RWPE2 (cell line): Measurements from ENCODE around the gene MAP3K2.

Source experiments
- ATAC-seq: fragments of 200-7000 bp; cut with Tn5 transposase; 3 replicates; pipeline ENCODE4 v1.9.1; 2021; ENCODE audit warnings: low read depth
- DNase-seq: peaks from one replicate; pipeline ENCODE4 v3.0.0-alpha.2; 2020; ENCODE audit warnings: low spot score
- H3K27ac ChIP-seq: fragments of 450-650 bp; 2 replicates; pipeline ENCODE4 v1.5.1; 2017; ENCODE audit warnings: mild to moderate bottlenecking; ENCODE audit not compliant: poor library complexity, severe bottlenecking
- H3K27me3 ChIP-seq: fragments of 250-450 bp; sonication (Bioruptor Pico); 2 replicates; pipeline ENCODE4 v1.5.1; 2021; ENCODE audit warnings: mild to moderate bottlenecking, moderate library complexity; ENCODE audit not compliant: insufficient read depth, poor library complexity, severe bottlenecking
- H3K36me3 ChIP-seq: fragments of 250-450 bp; sonication (Bioruptor Pico); 2 replicates; pipeline ENCODE4 v1.5.1; 2020; ENCODE audit warnings: low read depth, mild to moderate bottlenecking, moderate library complexity
- H3K4me1 ChIP-seq: fragments of 250-450 bp; sonication (Bioruptor Pico); 2 replicates; pipeline ENCODE4 v1.5.1; 2021; ENCODE audit warnings: mild to moderate bottlenecking, moderate library complexity; ENCODE audit not compliant: insufficient read depth, poor library complexity, severe bottlenecking
- H3K4me3 ChIP-seq: fragments of 250-450 bp; sonication (Bioruptor Pico); 2 replicates; pipeline ENCODE4 v1.5.1; 2021; ENCODE audit warnings: mild to moderate bottlenecking, moderate library complexity; ENCODE audit not compliant: severe bottlenecking
- H3K9me3 ChIP-seq: fragments of 250-450 bp; sonication (Bioruptor Pico); 2 replicates; pipeline ENCODE4 v1.5.1; 2021; ENCODE audit warnings: mild to moderate bottlenecking, moderate library complexity; ENCODE audit not compliant: severe bottlenecking
- TF ChIP-seq, protein P1 (sequence below): fragments of 450-650 bp; IDR thresholded peaks from one replicate; pipeline ENCODE4 v1.5.1; 2017; ENCODE audit warnings: mild to moderate bottlenecking, moderate library complexity; ENCODE audit not compliant: poor library complexity, severe bottlenecking

The MAP3K2 gene

GRCh38 chr2:127321303-127321702 is 66.5 kb downstream of the MAP3K2 start:
- Histone ChIP-seq H3K27ac (no peak overlapping the region), H3K4me3 (no peak overlapping the region), H3K9me3 (no peaks in the 10 kb centered on the region), H3K36me3 (peaks cover 77% of the 10 kb centered on the region), H3K27me3 (no peaks in the 10 kb centered on the region), H3K4me1 (no peaks in the 10 kb centered on the region)
- ATAC-seq (no peak), DNase-seq (no peak)
- TF ChIP-seq, protein P1, sequence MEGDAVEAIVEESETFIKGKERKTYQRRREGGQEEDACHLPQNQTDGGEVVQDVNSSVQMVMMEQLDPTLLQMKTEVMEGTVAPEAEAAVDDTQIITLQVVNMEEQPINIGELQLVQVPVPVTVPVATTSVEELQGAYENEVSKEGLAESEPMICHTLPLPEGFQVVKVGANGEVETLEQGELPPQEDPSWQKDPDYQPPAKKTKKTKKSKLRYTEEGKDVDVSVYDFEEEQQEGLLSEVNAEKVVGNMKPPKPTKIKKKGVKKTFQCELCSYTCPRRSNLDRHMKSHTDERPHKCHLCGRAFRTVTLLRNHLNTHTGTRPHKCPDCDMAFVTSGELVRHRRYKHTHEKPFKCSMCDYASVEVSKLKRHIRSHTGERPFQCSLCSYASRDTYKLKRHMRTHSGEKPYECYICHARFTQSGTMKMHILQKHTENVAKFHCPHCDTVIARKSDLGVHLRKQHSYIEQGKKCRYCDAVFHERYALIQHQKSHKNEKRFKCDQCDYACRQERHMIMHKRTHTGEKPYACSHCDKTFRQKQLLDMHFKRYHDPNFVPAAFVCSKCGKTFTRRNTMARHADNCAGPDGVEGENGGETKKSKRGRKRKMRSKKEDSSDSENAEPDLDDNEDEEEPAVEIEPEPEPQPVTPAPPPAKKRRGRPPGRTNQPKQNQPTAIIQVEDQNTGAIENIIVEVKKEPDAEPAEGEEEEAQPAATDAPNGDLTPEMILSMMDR: no peak

DNA sequence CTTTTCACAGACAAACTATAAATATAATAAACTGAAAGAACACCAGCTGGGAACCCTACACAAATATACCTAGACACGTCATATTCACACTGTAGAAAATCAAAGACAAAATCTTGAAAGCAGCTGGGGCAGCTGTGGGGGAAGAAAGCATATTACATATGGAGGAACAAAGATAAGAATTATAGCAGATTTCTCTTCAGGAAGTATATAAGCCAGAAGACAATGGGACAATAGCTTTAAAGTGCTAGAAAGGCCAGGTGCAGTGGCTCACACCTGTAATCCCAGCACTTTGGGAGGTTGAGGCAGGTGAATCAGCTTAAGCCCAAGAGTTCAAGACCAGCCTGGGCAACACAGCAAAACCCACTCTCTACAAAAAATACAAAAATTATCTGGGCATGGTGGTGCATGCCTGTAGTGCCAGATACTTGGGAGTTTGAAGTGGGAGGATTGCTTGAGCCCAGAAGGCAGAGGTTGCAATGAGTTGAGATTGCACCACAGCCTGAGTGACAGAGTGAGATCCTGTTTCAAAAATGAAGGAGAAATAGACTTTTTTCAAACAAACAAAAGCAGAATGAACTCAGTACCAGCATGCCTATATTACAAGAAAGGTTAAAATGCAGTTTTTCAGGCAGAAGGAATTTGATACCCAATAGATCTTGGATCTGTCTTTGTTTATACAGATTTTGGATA is 67.0 kb downstream of the MAP3K2 start:
- no peaks in the 10 kb centered on the region for H3K4me1 ChIP-seq
- no peaks in the 10 kb centered on the region for H3K9me3 ChIP-seq
- no peak overlapping the region for H3K4me3 ChIP-seq
- DNase-seq: no peak
- peaks cover 78% of the 10 kb centered on the region for H3K36me3 ChIP-seq
- ATAC-seq: no peak
- no peaks in the 10 kb centered on the region for H3K27me3 ChIP-seq
- TF ChIP-seq, protein P1: no peak
- H3K27ac ChIP-seq: no peak overlapping the region

GRCh38 chr2:127320067-127320466 is 67.7 kb downstream of the MAP3K2 start:
- Histone ChIP-seq H3K9me3 (no peaks in the 10 kb centered on the region), H3K36me3 (peaks cover 74% of the 10 kb centered on the region)
- no peak for ATAC-seq

DNA sequence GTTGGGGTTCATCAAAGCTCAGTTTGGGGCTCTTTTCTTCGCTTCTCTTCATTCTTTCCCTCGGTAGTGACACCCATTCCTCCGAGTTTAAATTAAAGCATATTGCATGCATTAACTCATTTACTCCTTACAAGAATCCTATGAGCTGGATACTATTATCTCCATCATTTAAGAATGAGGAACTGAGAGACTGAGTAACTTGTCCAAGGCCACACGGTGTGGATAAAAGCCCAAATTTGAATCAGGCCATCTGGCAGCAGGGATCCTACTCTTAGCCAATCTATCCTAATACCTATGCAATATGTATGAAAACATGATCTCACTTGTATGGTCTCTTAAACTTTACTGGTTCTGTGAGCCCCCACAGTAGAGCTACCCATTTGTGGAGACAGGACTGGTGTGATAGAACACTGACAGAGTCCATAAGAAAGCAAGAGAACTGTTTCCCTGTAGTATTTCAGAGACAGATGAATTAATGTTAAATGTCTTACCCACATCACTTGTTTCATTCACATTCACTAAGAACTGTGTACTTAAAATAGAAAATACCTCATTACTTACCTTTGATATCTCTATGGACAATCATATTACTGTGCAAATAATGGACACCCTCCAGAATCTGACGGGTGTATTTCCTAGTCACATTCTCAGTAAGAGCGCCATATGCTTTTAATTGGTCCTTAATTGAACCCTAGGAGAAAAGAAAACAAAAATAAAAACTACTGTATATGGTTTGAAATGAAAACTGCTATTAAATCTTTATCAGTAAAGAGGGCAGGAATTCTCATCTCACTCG is 73.4 kb downstream of the MAP3K2 start:
- no peak for DNase-seq

More at GRCh38 chr2:127320067-127320466, 67.7 kb downstream of the MAP3K2 start:
- Histone ChIP-seq H3K4me1 (no peaks in the 10 kb centered on the region), H3K27ac (no peak overlapping the region), H3K4me3 (no peak overlapping the region), H3K27me3 (no peaks in the 10 kb centered on the region)
- no peak for DNase-seq
- TF ChIP-seq, protein P1: no peak

More for the DNA sequence above, 73.4 kb downstream of the MAP3K2 start:
- TF ChIP-seq, protein P1: no peak
- H3K27ac ChIP-seq: no peak overlapping the region
- ATAC-seq: no peak
- peaks cover 69% of the 10 kb centered on the region for H3K36me3 ChIP-seq
- H3K4me3 ChIP-seq: no peak overlapping the region
- H3K9me3 ChIP-seq: no peaks in the 10 kb centered on the region
- no peaks in the 10 kb centered on the region for H3K4me1 ChIP-seq
- H3K27me3 ChIP-seq: no peaks in the 10 kb centered on the region
